PFSK-1 (cell line): Measurements from ENCODE around the gene ANO1.

Experiments used
- FOXP2 ChIP-seq: optimal IDR thresholded peaks from 2 replicates; pipeline ENCODE3; 2011; ENCODE audit warnings: borderline replicate concordance, control low read depth, inconsistent platforms; ENCODE audit not compliant: insufficient read depth; ENCODE audit errors: extremely low read length, extremely low read depth
- POLR2AphosphoS5 ChIP-seq: IDR thresholded peaks from 2 replicates; pipeline ENCODE4 v1.6.1; 2012; ENCODE audit warnings: low read depth, mild to moderate bottlenecking, control low read depth, low read length, moderate library complexity
- REST ChIP-seq, 2 experiments: IDR thresholded peaks; 2 replicates each; pipeline versions ENCODE4 v1.6.1 to v1.8.0; 2011 to 2012; ENCODE audit warnings: low read depth in 2 of 2, low read length in 2 of 2, control low read depth in 1 of 2, inconsistent platforms in 1 of 2, mild to moderate bottlenecking in 1 of 2, moderate library complexity in 1 of 2; ENCODE audit not compliant: insufficient read depth in 1 of 2
- SIN3A ChIP-seq: IDR thresholded peaks from 2 replicates; pipeline ENCODE4 v1.6.1; 2012; ENCODE audit warnings: mild to moderate bottlenecking, low read length, moderate library complexity, borderline replicate concordance; ENCODE audit not compliant: insufficient read depth
- TAF1 ChIP-seq: IDR thresholded peaks from 2 replicates; pipeline ENCODE4 v1.6.1; 2012; ENCODE audit warnings: low read length, control low read depth, borderline replicate concordance; ENCODE audit not compliant: insufficient read depth

The ANO1 gene

DNA sequence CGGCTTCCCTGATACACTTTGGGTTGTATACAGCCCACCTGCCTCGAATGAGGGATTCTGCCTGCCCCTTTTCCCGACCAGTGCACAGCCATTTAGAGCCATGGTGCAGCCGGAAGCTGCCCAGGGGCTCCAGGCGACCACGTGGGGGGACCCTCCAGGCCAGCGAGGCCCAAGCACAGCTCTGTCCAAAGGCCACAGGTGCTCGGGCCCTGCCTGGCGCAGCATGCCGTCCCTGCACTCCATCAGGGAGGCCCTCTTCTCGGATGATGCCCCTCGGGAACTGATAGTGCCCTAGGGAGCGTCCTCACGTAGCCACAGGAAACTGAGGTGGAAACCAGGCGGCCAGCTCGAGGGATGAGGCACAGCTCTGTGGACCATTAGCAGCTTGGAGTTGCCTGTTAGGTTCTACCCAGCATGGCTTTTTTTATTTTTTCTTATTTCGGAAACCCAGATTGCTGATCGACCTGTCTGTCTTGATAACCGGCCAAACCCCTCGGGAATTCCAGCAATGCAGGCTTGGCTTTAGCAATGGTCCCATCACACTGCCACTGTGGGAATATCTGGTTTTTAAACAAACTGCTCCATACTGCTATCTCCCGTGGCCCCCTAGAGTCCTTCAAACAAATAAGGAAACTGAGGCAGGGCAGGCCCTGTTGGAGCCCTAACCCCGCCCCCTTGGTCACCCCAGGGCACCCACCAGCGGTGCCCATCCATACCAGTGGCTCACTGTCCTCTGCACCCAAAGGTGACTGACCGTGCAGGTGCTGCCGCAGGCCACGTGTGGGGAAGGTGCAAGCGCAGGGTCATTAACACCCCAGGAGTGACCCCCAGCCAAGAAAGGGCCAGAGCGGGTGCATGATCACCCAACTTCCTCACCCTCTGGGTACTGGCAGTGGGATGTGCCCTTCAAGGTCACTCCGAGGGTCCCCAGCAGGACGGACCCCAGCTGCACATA, 8.0 kb downstream of the ANO1 start:
- no peak for TF ChIP-seq POLR2AphosphoS5
- TF ChIP-seq TAF1 = no peak
- TF ChIP-seq FOXP2 = no peak
- TF ChIP-seq REST (IDR thresholded peaks at IDR 0.05; ENCODE audit: insufficient read depth in 1 of 2, low read depth in 2 of 2, low read length in 2 of 2) = no peak
- no peak for TF ChIP-seq SIN3A

DNA sequence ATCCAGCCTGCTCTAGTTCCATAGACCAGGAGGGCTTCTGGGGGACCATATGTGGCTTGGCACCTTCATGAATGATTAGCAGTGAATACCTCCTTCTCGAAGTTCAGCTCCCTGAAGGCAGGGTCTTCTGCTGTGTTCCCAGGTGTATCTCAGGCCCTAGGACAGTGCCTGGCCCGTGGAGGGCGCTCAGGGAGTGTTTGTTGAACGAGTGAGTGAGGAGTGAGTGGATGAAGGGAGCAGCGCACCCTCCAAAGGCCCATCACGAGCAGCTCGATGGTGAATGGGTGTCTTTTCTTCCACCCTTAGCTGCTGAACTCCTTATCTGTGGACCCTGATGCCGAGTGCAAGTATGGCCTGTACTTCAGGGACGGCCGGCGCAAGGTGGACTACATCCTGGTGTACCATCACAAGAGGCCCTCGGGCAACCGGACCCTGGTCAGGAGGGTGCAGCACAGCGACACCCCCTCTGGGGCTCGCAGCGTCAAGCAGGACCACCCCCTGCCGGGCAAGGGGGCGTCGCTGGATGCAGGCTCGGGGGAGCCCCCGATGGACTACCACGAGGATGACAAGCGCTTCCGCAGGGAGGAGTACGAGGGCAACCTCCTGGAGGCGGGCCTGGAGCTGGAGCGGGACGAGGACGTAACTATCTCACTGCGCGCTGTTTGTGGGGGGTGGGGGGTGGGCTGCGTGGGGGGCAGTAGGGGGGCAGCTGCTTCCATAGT, 9.5 kb downstream of the ANO1 start:
- TF ChIP-seq POLR2AphosphoS5 (no peak), REST (IDR thresholded peaks at IDR 0.05; ENCODE audit: insufficient read depth in 1 of 2, low read depth in 2 of 2, low read length in 2 of 2) (no peak), SIN3A (no peak), TAF1 (no peak), FOXP2 (no peak)

- TF ChIP-seq TAF1 = no peak
- TF ChIP-seq REST (IDR thresholded peaks at IDR 0.05; ENCODE audit: insufficient read depth in 1 of 2, low read depth in 2 of 2, low read length in 2 of 2) = no peak
- no peak for TF ChIP-seq SIN3A
- no peak for TF ChIP-seq POLR2AphosphoS5
- TF ChIP-seq FOXP2 = no peak
These were observed 10.7 kb downstream of the ANO1 start for GRCh38 chr11:70088735-70089250.

- no peak for TF ChIP-seq POLR2AphosphoS5
These were observed 11.5 kb downstream of the ANO1 start for GRCh38 chr11:70089631-70090030.

DNA sequence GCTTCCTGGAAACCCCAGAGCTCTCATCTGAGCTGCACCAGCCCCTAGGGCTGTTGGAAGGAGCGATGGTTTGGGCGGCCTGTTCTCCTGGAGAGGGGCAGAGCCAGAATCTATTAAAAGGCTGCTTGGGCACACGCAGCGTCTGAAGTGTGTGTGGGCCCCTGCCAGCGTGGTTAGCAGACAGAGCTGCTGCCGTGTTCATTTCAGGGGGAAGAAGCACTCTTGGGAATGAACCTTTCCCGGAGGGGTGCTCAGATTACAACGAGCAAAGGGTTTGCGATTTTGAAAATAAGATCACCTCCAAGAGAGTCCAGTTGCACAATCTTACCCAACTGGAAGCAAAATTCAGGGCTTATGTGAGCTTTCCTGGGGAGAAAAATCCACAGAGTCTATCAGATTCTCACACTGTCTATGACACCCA, 12.9 kb downstream of the ANO1 start:
- TF ChIP-seq POLR2AphosphoS5 (no peak), REST (IDR thresholded peaks at IDR 0.05; ENCODE audit: insufficient read depth in 1 of 2, low read depth in 2 of 2, low read length in 2 of 2) (no peak), SIN3A (no peak), TAF1 (no peak)
